GM12878 (cell line): Measurements from ENCODE around the gene PPP1R18. TPM values are rescaled to one million over a fixed set of nuclear protein-coding genes. Genes with fewer than 3 reads are reported as not detected.

Source experiments
- DPF2 ChIP-seq: fragments of 450-650 bp; IDR thresholded peaks from 2 replicates; pipeline ENCODE4 v1.6.1; 2017; ENCODE audit warnings: mild to moderate bottlenecking
- ELK1 ChIP-seq: IDR thresholded peaks from 2 replicates; pipeline ENCODE4 v1.6.1; 2012; ENCODE audit warnings: low read depth, low read length, improper control_type of control experiment
- ESRRA ChIP-seq: IDR thresholded peaks from 2 replicates; pipeline ENCODE4 v1.6.1; 2012; ENCODE audit warnings: mild to moderate bottlenecking, low read length, improper control_type of control experiment
- GATAD2B ChIP-seq: fragments of 450-650 bp; conservative IDR thresholded peaks from 2 replicates; pipeline ENCODE4 v1.6.1; 2017; ENCODE audit warnings: low read depth, mild to moderate bottlenecking, moderate library complexity
- HSF1 ChIP-seq: fragments of 150-350 bp; IDR thresholded peaks from 2 replicates; pipeline ENCODE4 v1.6.1; 2014; ENCODE audit warnings: mild to moderate bottlenecking, low read depth, low read length
- IRF4 ChIP-seq: IDR thresholded peaks from 2 replicates; pipeline ENCODE4 v1.6.1; 2011; ENCODE audit warnings: low read depth, low read length
- KLF5 ChIP-seq: fragments of 450-650 bp; IDR thresholded peaks from 2 replicates; pipeline ENCODE4 v1.6.1; 2014; ENCODE audit warnings: mild to moderate bottlenecking; ENCODE audit not compliant: partially characterized antibody
- MEF2B ChIP-seq: fragments of 450-650 bp; IDR thresholded peaks from 2 replicates; pipeline ENCODE4 v1.6.1; 2018; ENCODE audit warnings: mild to moderate bottlenecking, moderate library complexity; ENCODE audit not compliant: partially characterized antibody, poor library complexity, severe bottlenecking
- NR2C1 ChIP-seq: fragments of 450-650 bp; IDR thresholded peaks from 2 replicates; pipeline ENCODE4 v1.6.1; 2017; ENCODE audit warnings: antibody characterized with exemption, mild to moderate bottlenecking, moderate library complexity
- NRF1 ChIP-seq: conservative IDR thresholded peaks from 2 replicates; pipeline ENCODE4 v1.6.1; 2011; ENCODE audit warnings: mild to moderate bottlenecking, low read depth, low read length, improper control_type of control experiment
- POLR2A ChIP-seq: IDR thresholded peaks from 2 replicates; pipeline ENCODE4 v1.6.1; 2011; ENCODE audit warnings: low read depth, mild to moderate bottlenecking, low read length
- POU2F2 ChIP-seq: IDR thresholded peaks from 3 replicates; pipeline ENCODE4 v1.6.1; 2011; ENCODE audit warnings: low read depth, mild to moderate bottlenecking, low read length, borderline replicate concordance
- RFX5 ChIP-seq: IDR thresholded peaks from 2 replicates; pipeline ENCODE4 v1.6.1; 2011; ENCODE audit warnings: low read depth, low read length, improper control_type of control experiment
- RUNX3 ChIP-seq: IDR thresholded peaks from 2 replicates; pipeline ENCODE4 v1.6.1; 2012; ENCODE audit warnings: low read length, inconsistent platforms
- SMAD1 ChIP-seq: fragments of 450-650 bp; IDR thresholded peaks from 2 replicates; pipeline ENCODE4 v1.6.1; 2018; ENCODE audit warnings: mild to moderate bottlenecking, low read depth; ENCODE audit not compliant: partially characterized antibody
- SREBF2 ChIP-seq: IDR thresholded peaks from 2 replicates; pipeline ENCODE4 v1.6.1; 2012; ENCODE audit warnings: mild to moderate bottlenecking, low read length
- TARDBP ChIP-seq: IDR thresholded peaks from 2 replicates; pipeline ENCODE4 v1.6.1; 2016; ENCODE audit warnings: borderline replicate concordance
- YY1 ChIP-seq: IDR thresholded peaks from 2 replicates; pipeline ENCODE4 v1.6.1; 2011; ENCODE audit warnings: low read depth, mild to moderate bottlenecking, low read length
- ZBED1 ChIP-seq: IDR thresholded peaks from 2 replicates; pipeline ENCODE4 v1.6.1; 2016; ENCODE audit warnings: borderline replicate concordance
- ZNF207 ChIP-seq: fragments of 450-650 bp; IDR thresholded peaks from 2 replicates; pipeline ENCODE4 v1.6.1; 2014; ENCODE audit warnings: antibody characterized with exemption, mild to moderate bottlenecking, borderline replicate concordance
- polyA plus RNA-seq, 11 experiments: library from polyadenylated mRNA; depleted of rRNA in 4 of 11; unstranded in 6 of 11; stranded (reverse) in 5 of 11; fragments of >200 nt; fragmentation: Nextera tagmentation in 4 of 11; fragmentation: Illumina TruSeq in 1 of 11; extraction: Ambion mirVana in 4 of 11; extraction: Trizol in 1 of 11; gene quantifications; 1 replicate in 1 of 11; 2 replicates in 10 of 11; pipeline versions ENCODE4 v1.2.1 to v1.2.3, GENCODE V29; 2011 to 2016; ENCODE audit warnings: inconsistent platforms in 2 of 11, missing spikeins in 2 of 11, low read depth in 1 of 11
- total RNA-seq, 4 experiments: library from RNA; depleted of rRNA in 3 of 4; stranded (reverse); fragments of >200 nt in 3 of 4; fragmentation: Illumina TruSeq in 1 of 4; extraction: Trizol in 1 of 4; gene quantifications; 2 replicates each; pipeline versions ENCODE4 v1.2.1 to v1.2.3, GENCODE V29; 2013 to 2021

The PPP1R18 gene
- total and polyA plus RNA-seq, 10 of the 15 experiments (the other 5 are each of a cell fraction or from before 2014, with no cell fraction given), result 21.0 to 119 (median 52.6) TPM

- peak; percentile 86 for TF ChIP-seq YY1
- TF ChIP-seq TARDBP, result no peak
- no peak for TF ChIP-seq KLF5
- peak; percentile 74; the same call in 1 of the 2 replicates for TF ChIP-seq ZNF207
- peak; percentile 32; the same call in 1 of the 3 replicates for TF ChIP-seq POU2F2
- TF ChIP-seq GATAD2B, result peak; percentile 92
- TF ChIP-seq HSF1, result no peak
- peak; percentile 21; the same call in 1 of the 2 replicates for TF ChIP-seq RUNX3
- peak; percentile 84 for TF ChIP-seq POLR2A
- TF ChIP-seq NRF1, result peak; percentile 51
- TF ChIP-seq NR2C1, result peak; percentile 27; the same call in 1 of the 2 replicates
- no peak for TF ChIP-seq RFX5
- TF ChIP-seq SREBF2, result no peak
- TF ChIP-seq IRF4, result no peak
- TF ChIP-seq DPF2, result peak; percentile 79
- no peak for TF ChIP-seq ZBED1
- peak; percentile 89; the same call in 1 of the 2 replicates for TF ChIP-seq ESRRA
- peak; percentile 66 for TF ChIP-seq MEF2B
- TF ChIP-seq SMAD1, result no peak
- no peak for TF ChIP-seq ELK1
Observed at GRCh38 chr6:30647242-30648116, 39.0 kb downstream of the PPP1R18 start (continued).
